Eye (tissue), 1 donor: ENCODE data around the gene MYL10.
A peak's percentile ranks its signal among the peaks of the same experiment; 100 is the strongest.
"Not testable (repeated sequence)": the region's sequence is repeated elsewhere in the genome, so short reads cannot be mapped to it uniquely, and the experiment has no call there.

Experiments
- DNase-seq: peaks from one replicate; pipeline ENCODE4 v3.0.0-alpha.2; 2015

The MYL10 gene

GRCh38 chr7:101650579-101651081, 21.5 kb upstream of the MYL10 start:
- peak; percentile 41 for DNase-seq

GRCh38 chr7:101647876-101648275, 18.8 kb upstream of the MYL10 start:
- not testable (repeated sequence) for DNase-seq

GRCh38 chr7:101645951-101646350, 16.9 kb upstream of the MYL10 start:
- DNase-seq = no peak

DNA sequence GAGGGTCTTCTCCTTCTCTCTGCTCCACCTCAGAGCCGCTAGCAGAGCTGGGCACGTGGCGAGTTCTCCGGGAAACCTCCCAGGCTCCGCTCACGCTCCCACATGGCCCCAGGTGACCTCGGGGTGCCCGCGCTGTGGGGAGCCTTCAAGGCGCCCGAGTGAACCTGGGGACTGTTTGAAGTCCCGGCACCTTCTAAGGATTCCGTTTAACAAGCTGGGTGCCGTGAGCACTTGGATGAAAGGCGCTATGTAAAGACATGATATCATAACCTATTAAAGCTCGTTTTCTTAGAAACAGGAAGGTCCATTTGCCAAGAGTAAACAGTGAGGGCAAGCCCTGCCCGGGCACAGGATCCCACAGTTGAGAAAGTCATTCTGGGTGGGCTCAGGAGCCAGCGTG, 15.8 kb upstream of the MYL10 start:
- DNase-seq = no peak

DNA sequence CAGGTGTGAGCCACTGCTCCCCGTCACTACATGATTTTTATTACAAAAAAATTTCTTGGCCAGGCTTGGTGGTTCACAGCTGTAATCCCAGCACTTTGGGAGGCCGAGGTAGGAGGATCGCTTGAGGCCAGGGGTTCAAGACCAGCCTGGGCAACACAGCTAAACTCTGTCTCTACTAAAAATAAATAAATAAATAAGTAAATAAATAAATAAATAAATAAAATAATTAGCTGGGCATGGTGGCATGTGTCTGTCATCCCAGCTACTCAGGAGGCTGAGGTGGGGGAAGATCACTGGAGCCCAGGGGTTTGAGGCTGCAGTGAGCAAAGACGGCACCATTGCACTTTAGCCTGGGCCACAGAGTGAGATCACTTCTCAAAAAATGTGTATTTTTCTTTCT, 10.0 kb upstream of the MYL10 start:
- DNase-seq = not testable (repeated sequence)

GRCh38 chr7:101636822-101637623, 7.9 kb upstream of the MYL10 start:
- DNase-seq = no peak

DNA sequence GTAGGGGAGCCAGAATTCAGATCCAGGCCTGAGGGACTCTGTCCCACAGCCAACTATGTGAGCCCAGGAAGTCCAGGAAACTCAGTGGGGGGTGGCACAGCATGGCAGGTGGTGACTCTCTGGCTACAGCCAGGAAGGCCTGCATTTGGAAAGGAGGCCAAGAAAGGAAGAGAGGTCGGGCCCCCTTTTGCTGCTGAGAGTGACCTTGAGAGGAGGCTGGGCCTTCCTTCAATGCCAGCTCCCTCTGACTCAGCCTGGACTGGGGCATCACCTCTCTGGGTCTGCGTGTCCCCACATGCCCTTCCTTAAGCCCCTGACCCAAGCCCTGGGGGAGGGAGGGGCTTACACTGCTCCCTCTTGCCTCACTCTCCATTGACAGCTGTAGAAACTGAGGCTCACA, 6.4 kb upstream of the MYL10 start:
- DNase-seq = no peak

- DNase-seq = no peak
These were observed 5.2 kb upstream of the MYL10 start for GRCh38 chr7:101634196-101634717.

DNA sequence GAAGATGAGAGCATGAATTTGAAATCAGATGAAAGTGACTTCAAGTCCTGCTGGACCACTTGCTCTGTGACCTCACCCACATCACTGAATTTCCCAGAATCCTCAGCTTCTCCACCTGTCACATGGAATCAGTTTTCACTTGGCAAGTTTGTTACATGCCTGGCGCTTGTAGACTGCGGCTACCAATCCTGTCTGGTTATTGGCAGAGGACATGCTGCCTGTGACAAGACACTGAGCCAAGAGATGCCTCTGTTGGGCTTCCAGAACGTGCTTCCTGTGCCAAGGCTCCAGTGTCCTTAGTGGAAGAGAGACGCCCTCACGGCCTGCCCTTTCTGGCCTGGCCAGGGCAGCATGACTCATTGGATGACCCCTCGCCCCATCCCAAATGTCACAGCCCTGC, 4.4 kb upstream of the MYL10 start:
- peak; percentile 78 for DNase-seq

DNA sequence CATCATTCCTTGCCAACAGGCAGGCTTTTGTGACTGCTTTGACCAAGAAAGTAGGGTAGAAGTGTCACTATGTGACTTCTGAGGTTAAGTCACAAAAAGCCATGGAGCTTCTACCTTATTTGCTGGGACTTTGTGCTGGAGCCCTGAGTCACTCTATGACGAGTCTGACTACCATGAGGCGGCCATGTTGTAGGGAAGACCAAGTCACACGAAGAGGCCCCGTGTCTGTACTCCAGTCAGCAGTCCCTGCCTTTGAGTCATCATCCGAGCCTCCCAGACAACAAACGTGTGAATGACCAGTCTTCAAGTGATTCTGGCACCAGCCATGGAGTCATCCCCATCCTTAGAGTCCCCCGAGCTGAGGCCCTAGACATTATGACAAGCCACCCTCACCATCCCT, 3.5 kb upstream of the MYL10 start:
- DNase-seq = no peak

GRCh38 chr7:101631224-101631714, 2.2 kb upstream of the MYL10 start:
- no peak for DNase-seq

DNA sequence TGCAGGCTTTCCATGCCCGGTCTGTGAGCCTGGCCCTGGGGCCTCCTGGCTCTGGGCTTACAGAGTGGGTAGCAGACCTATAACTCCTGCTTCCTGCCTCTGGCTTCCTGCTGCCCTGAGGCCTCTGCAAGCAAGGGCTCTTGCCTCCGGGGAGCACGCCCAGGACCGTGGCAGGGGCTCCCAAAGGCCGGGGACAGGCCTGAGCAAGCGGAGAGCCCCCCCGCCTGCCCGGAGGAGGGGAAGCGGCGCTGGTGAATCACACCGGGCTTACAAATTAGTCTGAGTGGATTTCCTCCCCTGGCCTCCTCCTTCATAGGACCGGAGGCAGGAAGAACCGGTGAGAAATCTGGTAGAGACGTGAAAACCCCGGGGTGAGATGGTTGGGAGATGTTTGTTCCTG, 1.5 kb upstream of the MYL10 start:
- DNase-seq = no peak

- peak; percentile 60 for DNase-seq
These were observed 574 bp downstream of the MYL10 start for GRCh38 chr7:101628522-101628921.

DNA sequence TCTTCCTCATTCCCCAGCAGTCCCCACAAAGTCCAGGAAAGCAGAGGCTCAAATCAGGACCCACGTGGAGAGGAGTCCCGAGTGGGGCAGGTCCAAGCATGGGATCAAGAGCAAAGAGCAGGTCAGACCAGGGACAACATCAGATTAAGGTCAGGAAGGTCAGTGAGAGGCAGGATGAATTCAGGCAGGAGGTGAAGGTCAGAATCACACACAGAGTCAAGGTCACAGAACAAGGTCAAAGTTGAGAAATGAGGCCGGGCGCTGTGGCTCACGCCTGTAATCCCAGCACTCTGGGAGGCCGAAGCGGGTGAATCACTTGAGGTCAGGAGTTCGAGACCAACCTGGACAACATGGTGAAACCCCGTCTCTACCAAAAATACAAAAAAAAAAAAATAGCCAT, 2.3 kb downstream of the MYL10 start:
- no peak for DNase-seq

- peak; percentile 46 for DNase-seq
These were observed 2.9 kb downstream of the MYL10 start for GRCh38 chr7:101626069-101626671.

DNA sequence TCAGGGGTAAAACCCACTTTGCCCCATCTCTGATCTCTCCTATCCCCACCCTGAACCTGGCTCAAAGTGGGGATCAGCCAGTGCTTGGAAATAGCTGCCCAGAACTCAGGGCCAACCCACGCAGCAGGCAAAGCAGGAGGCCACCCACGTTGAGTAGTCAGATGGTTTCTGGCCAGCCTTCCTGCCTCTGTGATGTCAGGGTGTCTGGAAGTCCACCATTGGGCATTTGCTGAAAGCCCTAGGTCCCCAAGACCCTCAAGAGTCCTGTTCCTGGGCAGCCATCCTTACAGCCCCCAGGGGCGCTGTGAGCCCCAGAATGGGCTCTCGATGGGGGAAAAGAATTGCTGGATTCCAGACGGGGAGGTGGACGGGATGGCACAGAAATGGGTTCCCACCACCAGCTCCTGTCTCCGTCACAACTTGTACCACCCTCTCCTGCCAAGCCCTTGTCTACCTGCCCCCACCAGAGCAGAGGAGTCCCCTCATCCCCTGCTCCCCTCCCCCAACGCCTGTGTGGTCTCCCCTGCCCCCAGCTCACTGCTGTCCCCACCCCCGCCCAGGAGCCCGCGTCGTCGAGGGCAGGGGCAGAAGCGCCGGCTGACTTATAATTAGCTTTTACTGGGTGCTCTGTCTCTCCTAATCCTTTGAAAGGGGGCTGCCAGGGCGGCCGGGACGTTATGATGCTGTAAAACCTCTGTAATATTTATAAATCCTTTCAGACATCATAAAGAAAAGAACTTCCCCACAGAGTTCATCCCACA, 3.9 kb downstream of the MYL10 start:
- peak; percentile 63 for DNase-seq

- peak; percentile 35 for DNase-seq
These were observed 4.7 kb downstream of the MYL10 start for GRCh38 chr7:101624246-101625001.

DNA sequence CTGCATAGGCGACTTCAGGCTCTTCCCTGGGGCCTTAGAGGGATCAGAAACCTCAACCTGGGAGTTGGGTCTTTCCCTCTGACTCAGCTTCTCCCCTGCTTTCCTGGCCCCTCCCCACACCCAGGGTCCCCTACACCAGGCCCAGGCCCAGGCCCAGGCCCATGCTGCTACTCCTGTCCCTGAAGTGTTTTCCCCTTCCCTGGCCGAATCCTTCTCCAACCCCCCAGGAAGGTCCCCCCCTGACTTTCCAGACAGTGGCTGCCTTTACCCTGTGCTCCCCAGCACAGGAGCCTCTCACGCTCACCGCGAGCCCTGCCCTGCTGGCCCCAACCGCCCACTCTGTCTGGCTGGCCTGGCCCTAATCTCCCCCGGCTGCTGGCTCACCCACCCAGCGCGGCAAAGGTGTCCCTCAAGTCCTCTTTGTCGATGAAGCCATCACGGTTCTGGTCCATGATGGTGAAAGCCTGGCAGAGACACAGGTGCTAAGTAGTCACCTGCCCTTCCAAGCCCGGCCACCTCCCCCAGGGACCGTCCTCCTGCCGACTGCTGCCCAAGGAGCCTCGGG, 6.4 kb downstream of the MYL10 start:
- no peak for DNase-seq

- no peak for DNase-seq
These were observed 8.1 kb downstream of the MYL10 start for GRCh38 chr7:101620991-101621390.

DNA sequence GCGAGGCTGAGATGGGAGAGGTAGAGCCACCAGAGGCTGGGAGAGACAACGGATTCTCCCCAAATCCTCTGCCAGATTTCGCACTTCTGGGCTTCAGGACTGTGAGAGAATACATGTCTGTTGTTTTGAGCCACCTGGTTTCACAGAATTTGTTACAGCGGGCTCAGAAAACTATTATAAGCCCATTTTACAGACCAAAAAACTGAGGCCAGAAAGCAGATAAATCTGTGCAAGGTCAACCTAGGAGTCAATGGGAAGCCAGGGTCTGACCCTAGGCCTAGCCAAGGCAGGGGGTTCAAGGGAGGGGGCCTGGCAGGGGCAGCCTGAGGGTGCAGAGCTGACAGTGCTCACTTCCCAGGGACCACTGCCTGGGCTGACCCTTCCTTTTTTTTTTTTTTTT, 8.7 kb downstream of the MYL10 start:
- DNase-seq = no peak

GRCh38 chr7:101618916-101619315, 10.2 kb downstream of the MYL10 start:
- no peak for DNase-seq

DNA sequence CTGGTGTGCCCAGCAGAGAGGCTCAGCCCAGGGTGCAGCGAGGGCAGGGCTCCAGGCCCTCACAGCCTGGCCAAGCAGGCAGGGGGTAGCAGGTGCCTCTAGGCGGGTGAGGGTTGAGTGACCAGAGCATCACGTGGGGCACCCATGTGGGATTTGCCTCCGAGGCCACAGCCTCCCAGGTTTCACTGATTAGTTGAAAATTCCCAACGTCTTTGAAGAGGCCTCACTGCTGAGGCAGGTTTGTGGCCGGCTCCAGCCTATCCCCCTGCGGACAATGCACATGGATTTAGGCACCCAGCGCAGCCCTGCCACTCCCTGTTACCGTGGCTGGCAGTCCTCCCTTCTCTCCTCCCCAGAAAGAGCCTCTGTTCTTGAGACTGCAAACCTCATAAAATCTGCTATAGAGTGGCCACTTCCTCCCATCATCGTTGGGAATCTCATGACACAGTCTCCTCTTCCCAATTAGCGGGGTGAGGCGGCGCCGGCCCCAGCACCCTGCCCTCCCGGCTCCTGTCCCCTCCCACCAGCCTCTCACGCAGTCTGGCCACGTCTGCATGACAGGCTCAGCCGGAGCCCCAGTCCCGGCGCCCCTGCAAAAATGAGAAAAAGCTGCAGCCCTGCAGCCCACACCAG, 10.8 kb downstream of the MYL10 start:
- no peak for DNase-seq
